Esophagus muscularis mucosa (tissue), 3 donors: ENCODE measurements around the gene OPRL1.

Experiments used
- POLR2A ChIP-seq: fragments of 450-650 bp; IDR thresholded peaks from one replicate; pipeline ENCODE4 v1.6.1; 2017; ENCODE audit warnings: antibody characterized with exemption, moderate library complexity, mild to moderate bottlenecking, low read depth
- TF ChIP-seq, protein P1 (sequence below), 3 experiments: fragments of 200-600 bp in 2 of 3; fragments of 450-650 bp in 1 of 3; sonication (generic) in 2 of 3; IDR thresholded peaks; one replicate each; pipeline ENCODE4 v1.5.1; 2017 to 2019; ENCODE audit warnings: antibody characterized with exemption in 3 of 3, mild to moderate bottlenecking in 2 of 3, moderate library complexity in 1 of 3

DNA sequence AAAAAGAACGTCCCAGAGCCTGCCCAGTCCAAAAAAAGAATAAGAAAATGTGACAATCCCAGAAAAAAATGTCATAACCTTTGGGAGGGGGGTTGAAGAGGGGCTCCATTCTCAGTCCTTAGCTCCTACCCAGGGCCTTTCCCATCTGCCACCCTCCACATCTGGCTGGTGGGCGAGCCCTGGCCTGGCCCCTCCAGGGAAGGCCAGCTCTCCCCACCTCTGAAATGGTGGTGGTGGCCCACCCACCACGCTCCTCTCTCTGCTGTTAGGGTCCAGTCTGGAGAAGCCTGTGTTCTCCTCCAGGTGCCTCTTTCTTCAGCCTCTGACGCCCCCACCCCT is 979 bp upstream of the OPRL1 start:
- no peak for TF ChIP-seq POLR2A
- TF ChIP-seq, protein P1, sequence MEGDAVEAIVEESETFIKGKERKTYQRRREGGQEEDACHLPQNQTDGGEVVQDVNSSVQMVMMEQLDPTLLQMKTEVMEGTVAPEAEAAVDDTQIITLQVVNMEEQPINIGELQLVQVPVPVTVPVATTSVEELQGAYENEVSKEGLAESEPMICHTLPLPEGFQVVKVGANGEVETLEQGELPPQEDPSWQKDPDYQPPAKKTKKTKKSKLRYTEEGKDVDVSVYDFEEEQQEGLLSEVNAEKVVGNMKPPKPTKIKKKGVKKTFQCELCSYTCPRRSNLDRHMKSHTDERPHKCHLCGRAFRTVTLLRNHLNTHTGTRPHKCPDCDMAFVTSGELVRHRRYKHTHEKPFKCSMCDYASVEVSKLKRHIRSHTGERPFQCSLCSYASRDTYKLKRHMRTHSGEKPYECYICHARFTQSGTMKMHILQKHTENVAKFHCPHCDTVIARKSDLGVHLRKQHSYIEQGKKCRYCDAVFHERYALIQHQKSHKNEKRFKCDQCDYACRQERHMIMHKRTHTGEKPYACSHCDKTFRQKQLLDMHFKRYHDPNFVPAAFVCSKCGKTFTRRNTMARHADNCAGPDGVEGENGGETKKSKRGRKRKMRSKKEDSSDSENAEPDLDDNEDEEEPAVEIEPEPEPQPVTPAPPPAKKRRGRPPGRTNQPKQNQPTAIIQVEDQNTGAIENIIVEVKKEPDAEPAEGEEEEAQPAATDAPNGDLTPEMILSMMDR (IDR thresholded peaks at IDR 0.05), result no peak
